Kidney glomerular epithelial cell (primary cell): ENCODE results near the gene SLC7A4.
A peak's percentile ranks its signal among the peaks of the same experiment; 100 is the strongest.
"Not testable (repeated sequence)": the region's sequence is repeated elsewhere in the genome, so short reads cannot be mapped to it uniquely, and the experiment has no call there.

ENCODE experiments used
- DNase-seq: peaks from one replicate; lab custom pipeline; 2025; lab: John Stamatoyannopoulos, UW

Gene SLC7A4

GRCh38 chr22:21020802-21021429 is 11.4 kb downstream of the SLC7A4 start:
- DNase-seq = no peak

- no peak for DNase-seq
These were observed 14.0 kb downstream of the SLC7A4 start for GRCh38 chr22:21018314-21018713.

- DNase-seq = no peak
These were observed 15.5 kb downstream of the SLC7A4 start for GRCh38 chr22:21016644-21017420.

- no peak for DNase-seq
These were observed 16.8 kb downstream of the SLC7A4 start for GRCh38 chr22:21015466-21016006.

- no peak for DNase-seq
These were observed 17.5 kb downstream of the SLC7A4 start, which contains the start of gene P2RX6 for GRCh38 chr22:21014726-21015465. Gene P2RX6 (plus strand): TSS chr22:21015165. CDS start chr22:21015175, 10 bp downstream.

- peak; percentile 91 for DNase-seq
These were observed 18.1 kb downstream of the SLC7A4 start for GRCh38 chr22:21014202-21014725.

GRCh38 chr22:21013657-21014201 is 18.6 kb downstream of the SLC7A4 start:
- no peak for DNase-seq

GRCh38 chr22:21012446-21013407 is 19.6 kb downstream of the SLC7A4 start:
- DNase-seq = no peak

GRCh38 chr22:21010426-21011113 is 21.8 kb downstream of the SLC7A4 start:
- no peak for DNase-seq

- peak; percentile 73 for DNase-seq
These were observed 22.5 kb downstream of the SLC7A4 start for GRCh38 chr22:21009638-21010425.

- DNase-seq = not testable (repeated sequence)
These were observed 23.2 kb downstream of the SLC7A4 start for GRCh38 chr22:21009208-21009607.

- DNase-seq = no peak
These were observed 28.6 kb downstream of the SLC7A4 start for GRCh38 chr22:21003782-21004181.

- peak; percentile 90 for DNase-seq
These were observed 30.6 kb downstream of the SLC7A4 start, which contains the start of gene THAP7 for GRCh38 chr22:21001601-21002325. Gene THAP7 (minus strand): TSS chr22:21002118. CDS start chr22:21001911, 207 bp downstream.

GRCh38 chr22:21000987-21001600 is 31.3 kb downstream of the SLC7A4 start:
- no peak for DNase-seq

GRCh38 chr22:21000207-21000986 is 32.0 kb downstream of the SLC7A4 start:
- DNase-seq = no peak

- DNase-seq = no peak
These were observed 32.8 kb downstream of the SLC7A4 start for GRCh38 chr22:20999350-21000206.
